HG03159 (cell line): ENCODE results near the gene PLEKHA8.

Source experiments
- ATAC-seq: cut with Tn5 transposase; IDR thresholded peaks from one replicate; pipeline ENCODE4 v1.9.1; 2021; ENCODE audit warnings: mild to moderate bottlenecking, moderate library complexity; ENCODE audit not compliant: unreplicated experiment

The PLEKHA8 gene

GRCh38 chr7:30142710-30143109 lies 114.5 kb downstream of the PLEKHA8 start:
- ATAC-seq, result no peak

DNA sequence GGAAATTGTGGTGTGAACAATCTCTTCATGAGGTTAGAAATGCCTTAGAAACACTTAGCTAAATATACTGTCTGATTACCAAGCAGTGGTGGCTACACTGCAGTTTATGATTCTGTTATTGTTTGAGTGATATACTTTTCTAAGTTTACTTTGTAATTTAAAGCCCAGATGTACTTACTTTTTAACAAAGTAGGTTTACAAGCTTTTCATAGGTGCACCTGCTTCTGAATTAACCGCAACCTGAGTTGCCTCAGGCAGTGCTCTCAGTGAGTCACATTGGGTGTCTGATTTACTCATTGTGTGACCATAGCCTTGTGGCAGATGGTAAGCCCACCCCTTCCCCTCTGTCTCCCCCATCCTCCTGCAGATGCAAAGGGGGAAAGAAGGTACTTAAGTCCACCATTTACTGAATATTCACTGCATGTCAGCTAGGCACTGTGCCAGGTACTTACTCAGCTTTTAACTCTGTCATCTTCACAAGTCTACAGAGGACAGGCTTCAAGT lies 115.6 kb downstream of the PLEKHA8 start:
- no peak for ATAC-seq

- no peak for ATAC-seq
Measured at GRCh38 chr7:30144657-30145306, 116.6 kb downstream of the PLEKHA8 start.

- ATAC-seq, result no peak
Measured at GRCh38 chr7:30145426-30145970, 117.3 kb downstream of the PLEKHA8 start.

DNA sequence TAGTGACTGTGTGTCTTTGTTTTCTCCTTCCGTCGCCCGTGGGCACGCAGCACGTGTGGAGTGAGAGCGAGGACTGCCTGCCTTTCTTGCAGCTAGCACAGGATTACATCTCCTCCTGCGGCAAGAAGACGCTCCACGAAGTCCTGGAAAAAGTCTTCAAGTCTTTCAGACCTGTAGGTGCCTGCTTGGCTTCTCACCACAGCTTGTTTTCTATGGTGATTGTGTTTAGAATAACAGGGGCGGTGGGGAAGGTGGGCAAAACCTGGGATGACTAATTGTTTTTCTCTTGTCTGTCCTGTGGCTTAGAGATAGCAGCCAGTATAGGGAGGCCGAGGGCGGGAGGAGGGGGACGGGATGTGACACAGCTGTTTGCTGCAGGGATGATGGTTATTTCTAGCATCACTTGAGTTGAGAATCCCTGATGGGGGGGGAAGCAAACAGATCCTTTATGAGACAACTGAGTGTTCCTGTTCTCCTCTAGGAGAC lies 118.0 kb downstream of the PLEKHA8 start:
- ATAC-seq, result no peak

DNA sequence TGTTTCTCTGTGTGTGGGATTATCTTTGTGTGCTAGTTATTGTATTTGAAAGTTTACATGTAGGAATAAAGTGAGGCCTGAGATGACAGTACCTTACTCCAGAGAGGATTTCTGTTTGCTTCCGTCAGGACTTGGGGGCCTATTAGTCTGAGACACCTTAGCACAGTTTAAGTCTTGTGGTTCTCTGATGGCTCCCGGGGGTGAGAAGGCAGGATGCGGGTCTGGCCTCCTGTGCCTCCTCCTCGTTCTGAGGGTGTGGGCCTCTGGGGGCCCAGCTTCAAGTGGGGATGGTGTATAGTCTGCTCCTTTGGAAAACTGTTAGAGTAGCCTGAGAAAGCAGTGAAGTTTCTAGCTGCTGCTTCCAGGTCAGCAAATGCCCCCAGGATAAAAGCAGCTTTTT lies 119.0 kb downstream of the PLEKHA8 start:
- no peak for ATAC-seq

DNA sequence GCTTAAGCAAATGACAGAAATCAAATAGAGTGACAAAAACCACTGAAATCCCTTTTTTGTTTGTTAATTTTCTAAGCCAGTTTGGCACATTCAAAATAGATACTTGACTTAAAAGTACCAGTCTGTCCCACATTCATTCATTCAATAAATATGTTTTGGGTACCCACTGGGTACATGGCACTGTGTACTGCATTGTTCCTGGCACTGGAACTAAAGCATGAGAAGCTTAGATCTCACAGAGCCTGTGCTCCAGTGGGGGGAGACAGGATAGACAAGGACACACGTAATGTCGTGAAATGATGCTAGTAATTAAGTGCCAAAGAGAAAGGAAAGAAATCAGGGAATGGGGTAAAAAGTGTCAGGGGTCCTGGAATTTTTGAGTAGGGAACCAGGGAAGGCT lies 119.6 kb downstream of the PLEKHA8 start:
- ATAC-seq, result no peak

DNA sequence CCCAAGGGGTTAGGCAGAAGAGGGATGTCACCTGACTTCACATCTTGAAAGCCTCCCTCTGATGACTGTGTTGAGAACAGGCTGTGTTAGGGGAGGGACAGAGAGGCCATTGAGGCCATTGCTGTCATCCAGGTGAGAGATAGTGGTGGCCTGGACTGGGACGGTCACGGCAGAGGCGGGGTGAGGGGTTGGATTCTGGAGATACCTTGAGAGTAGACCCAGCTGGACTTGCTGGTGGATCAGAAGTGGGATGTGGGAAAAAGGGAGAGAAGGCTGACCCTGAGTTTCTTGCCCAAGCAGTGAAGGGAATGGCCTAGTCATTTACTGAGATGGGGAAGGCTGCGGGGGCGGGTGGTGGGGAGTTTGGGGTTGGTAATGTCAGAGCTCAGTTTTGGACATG lies 120.2 kb downstream of the PLEKHA8 start:
- ATAC-seq, result no peak

GRCh38 chr7:30148951-30149459 lies 120.8 kb downstream of the PLEKHA8 start:
- ATAC-seq, result peak; percentile 49

DNA sequence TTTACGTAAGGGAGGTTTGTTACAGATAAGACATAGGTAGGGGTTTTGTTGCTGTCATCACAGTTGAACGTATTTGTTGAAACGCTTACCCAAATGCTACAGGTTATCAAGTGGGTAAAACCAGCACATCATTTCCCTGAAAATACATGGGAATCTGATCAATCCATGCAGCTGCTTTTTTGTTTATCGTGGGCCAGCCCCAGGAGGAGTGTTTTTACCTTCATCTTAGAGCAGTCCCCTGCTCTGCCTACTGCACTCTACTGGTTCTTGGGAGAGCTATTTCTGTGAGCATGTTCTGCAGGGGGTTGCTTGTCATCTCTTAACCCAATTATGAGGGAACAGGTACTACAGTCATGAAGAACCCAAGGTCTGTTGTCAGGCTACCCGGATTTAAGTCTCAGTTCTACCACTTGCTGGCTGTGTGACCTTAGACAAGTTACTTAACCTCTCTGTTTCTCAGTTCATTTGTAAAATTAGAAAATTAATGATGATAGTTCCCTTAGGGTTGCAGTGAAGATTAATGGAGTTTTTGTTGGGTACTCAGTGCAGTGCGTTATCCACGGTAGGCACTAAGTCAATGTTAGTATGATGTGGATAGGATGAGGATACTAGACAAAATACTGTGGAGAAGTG lies 121.5 kb downstream of the PLEKHA8 start:
- no peak for ATAC-seq

DNA sequence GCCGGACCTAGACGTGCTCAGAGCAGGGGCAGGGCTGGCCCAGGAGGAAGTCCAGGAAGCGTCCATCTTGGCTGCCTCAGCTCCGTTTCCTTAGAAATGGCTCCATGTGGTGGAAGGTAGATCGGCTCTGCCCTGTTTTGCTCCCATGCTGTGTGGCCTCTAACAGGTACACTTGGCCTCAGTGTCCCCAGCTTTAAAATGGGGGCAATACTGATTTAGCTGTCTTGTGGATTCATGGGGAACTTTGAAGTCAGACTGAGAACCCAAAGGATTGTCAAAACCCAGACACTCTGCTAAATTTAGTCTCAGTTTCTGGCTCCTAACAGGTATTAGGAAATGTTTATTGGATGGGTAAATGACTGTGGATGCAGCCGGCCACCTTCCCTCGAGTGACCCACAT lies 122.5 kb downstream of the PLEKHA8 start:
- no peak for ATAC-seq

- no peak for ATAC-seq
Measured at GRCh38 chr7:30154111-30154587, 125.9 kb downstream of the PLEKHA8 start.

DNA sequence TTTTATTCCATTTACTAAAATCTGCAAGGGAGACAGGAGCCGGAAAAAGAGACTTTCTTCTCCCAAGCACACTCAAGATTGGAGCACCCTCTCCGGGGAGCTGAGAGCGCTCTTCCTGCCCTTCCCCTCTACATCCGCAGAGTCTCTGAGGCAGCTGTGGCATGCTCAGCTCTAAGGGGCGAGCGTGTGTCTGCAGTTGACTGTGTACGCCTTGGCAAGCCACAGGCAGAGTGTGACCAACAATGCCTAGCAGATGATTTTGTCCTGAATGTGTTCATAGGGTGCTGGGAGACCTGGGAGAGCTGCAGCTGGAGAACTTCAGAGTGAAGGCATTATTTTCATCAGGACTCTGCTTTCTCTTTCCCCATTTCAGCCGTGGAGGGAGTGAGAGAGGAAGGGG lies 127.3 kb downstream of the PLEKHA8 start:
- no peak for ATAC-seq

- no peak for ATAC-seq
Measured at GRCh38 chr7:30157204-30157603, 129.0 kb downstream of the PLEKHA8 start.

DNA sequence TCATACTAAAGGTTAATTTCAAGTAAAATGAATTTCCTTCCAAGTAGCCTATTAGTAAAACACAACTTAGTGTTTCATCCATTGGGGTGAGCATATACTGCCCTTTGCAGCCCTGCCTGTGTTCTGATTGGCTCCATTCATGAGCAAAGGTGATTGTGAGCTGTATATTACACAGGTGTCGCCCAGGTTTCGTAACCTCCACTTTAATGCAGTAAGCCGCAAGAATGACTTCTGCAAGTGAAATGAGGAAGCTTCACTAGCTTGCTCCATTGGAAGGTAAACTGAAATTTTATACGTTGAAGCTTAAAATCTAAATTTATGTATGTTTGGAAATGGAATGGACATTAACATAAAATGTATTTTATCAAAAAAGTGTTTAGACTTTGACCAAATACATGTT lies 131.0 kb downstream of the PLEKHA8 start:
- ATAC-seq, result peak; percentile 44

DNA sequence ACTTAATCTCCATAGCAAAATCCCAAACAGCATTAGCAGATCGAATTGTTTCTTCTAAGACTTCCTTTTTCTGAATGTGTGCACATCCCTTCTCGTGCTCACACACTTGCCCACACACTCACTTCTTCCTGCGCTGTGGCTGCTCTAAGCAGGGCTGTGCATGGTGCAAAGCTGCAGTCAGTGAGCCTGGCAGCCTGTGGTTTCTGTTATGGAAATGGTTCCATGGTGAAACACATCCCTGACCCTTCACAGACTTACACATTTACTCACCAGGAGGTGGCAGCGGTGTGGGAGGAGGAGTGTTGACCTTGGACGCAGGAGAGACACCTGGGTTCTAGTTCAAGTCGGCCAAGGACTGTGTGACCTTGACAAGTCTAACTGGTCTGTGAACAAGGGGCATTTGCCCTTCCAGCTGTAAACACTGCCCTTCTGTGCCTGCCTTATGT lies 131.5 kb downstream of the PLEKHA8 start:
- no peak for ATAC-seq

DNA sequence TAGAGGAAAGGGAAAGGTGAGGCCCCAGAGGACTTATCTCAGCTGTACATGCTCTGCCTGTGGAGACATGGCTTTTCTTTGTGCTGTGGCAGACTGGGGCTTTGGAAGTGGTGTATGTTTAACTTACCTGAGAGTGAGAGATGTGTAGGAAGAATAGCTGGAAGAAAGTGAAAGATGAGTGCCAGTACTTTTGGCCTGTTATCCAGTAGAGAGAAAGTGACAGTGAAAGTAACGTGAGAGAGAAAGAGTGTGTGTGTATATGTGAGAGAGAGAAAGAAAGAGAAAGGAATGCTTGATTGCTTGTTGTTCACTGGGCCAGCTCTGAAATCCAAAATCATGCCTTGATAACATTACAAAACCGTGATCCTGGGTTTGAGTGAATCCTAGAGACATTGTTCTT lies 132.1 kb downstream of the PLEKHA8 start:
- no peak for ATAC-seq

- ATAC-seq, result no peak
Measured at GRCh38 chr7:30162133-30162532, 133.9 kb downstream of the PLEKHA8 start.

DNA sequence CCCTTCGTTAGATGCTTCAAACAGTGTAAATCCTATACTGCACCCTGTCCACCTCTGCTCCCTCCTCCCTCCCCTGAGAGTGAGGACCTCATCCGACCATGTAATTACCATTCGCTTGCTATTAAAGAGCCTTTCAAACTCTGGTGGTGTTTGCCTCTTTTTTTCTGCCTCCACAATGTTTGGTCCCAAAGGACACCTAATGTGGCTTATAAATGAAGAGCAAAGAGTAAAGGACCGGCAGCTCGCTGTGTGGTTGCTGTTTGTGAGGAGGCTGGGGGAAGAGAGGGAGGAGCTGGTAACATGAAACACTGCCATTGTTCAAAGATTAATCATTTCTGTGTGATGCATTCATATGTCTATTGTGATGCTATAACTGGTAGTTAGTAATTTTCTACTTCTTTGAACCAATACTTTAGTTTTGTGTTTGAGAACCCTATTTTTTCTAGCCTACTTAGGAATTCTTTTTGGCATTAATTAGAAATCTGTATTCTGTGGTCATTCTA lies 134.5 kb downstream of the PLEKHA8 start:
- peak; percentile 19 for ATAC-seq

DNA sequence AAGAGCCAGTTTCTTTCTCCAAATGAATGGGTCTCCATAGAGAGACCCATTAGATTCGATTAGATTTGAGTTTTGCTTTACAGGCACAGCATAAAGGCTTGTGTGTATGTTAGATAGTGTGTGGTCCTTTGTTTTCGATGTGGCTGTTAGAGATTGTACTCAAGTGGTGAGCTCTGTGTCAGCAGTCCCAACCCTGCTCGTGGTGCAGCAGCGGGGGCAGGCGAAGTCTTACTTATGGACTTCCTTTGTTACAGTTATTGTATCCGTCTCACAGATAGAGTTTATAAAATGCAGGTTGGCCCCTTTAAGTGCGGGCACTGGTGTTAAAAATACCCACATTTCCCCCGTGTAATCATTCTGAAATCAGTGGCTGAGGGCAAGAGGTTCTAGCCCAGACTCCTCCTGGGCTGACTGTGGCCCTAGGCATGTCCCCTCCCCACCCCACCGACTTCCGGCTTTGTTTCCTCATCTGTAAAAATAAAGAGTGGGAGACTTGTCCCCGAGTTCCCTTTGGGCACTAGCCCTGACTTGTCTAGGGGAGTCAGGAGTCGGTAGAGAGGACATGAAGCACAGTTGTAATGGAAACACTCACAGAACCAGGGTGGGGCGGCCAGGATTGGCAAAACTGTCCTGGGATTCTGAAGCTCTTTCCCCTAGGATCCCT lies 135.2 kb downstream of the PLEKHA8 start:
- ATAC-seq, result peak; percentile 37

DNA sequence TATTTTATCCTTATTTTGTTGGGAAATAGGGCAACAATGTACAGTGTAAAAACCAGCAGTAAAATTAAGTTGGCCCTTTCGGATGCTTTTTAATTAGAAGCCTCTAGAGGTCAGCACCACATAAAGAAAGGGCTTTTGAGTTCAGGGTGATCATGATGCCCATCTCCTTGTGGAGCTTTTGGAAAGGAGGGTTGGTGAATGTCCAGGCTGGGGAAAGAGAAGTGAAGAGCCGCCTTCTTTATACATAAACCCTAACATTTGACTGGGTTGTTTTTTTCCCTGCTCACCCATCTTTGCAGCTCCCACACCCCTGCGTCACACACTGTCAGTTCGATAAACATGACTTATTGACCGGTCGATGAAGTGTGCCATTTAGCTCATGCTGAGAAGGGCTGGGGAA lies 136.4 kb downstream of the PLEKHA8 start:
- no peak for ATAC-seq
